Daoy (cell line): ENCODE measurements around the gene HAPLN2. TPM values are rescaled to one million over a fixed set of nuclear protein-coding genes. Genes with fewer than 3 reads are reported as not detected.
"Not testable (repeated sequence)": the region's sequence is repeated elsewhere in the genome, so short reads cannot be mapped to it uniquely, and the experiment has no call there.

Experiments
- DNase-seq: peaks from one replicate; pipeline ENCODE4 v3.0.0-alpha.2; 2015; ENCODE audit warnings: low read depth
- total RNA-seq: library from RNA; depleted of rRNA; stranded (reverse); fragments of >200 nt; shearing (Covaris generic); gene quantifications from 2 replicates; pipeline ENCODE4 v1.2.3, GENCODE V29; 2014; rRNA removed

The HAPLN2 gene
- total RNA-seq: 0.23 TPM in 1 of 2 replicates, not detected in the other

- peak; percentile 38 for DNase-seq
Measured at GRCh38 chr1:156618853-156619581, at the start of gene HAPLN2. TSS of gene HAPLN2 (plus strand) at chr1:156619415. CDS start at chr1:156623491, 4,076 bp downstream.

GRCh38 chr1:156571261-156571852 is 47.9 kb upstream of the HAPLN2 start:
- peak; percentile 84 for DNase-seq

DNA sequence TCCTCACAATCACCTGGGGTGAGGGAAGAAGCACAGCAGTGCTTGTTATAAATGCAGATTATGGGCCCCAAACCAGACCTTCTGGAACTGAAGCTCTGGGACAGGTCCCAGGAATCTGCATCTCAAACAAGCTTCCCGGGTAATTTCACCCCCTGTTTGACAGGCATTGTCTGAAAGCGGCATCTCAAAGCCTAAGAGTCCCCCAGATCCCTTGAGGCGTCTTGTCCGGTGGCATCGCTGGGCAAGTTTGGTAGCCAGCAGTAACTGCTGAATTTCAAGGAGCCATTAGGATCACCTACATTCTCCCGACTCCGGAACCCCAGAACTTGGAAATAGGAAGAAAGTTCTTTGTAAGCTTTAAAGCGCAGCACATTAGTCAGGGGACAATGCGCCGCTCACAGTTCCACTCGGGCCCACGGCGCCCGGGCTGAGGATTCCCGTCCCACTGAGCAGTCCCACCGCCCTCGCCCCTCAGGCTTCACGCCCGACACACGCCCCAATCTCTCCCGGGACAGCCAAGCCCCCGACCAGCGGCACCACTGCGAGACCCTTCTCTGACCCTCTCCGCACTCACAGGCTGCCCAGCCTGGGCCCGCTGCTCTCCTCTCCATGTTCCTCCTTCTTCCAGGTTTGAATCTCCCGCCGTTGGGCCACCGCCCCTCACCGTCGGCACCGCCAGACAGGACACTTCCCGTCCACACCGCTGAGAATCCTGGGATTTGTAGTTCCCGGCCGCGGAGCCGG is 47.1 kb upstream of the HAPLN2 start, which contains the start of gene IQGAP3:
Gene IQGAP3, minus strand, starts transcription at position 647 of the 744 bp plus-strand sequence. Its CDS starts 36 bp downstream, at position 611.
- DNase-seq: peak; percentile 91

DNA sequence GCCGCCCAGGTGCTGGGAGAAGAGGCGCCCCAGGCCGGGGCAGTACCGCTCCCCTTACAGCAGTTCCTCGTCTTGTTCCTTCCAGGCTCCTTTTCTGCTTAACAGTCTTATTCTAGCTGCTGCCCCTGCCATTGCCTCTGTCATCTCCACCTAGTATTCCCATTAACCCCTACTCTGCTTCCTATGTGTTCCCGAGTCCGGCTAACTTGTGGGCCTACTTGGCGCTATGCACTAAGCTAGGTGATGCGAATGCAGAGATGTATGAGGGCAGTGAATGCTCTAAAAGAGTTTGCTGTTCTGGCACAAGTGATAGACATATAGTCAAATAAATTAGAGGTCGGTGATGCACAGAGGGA is 46.6 kb upstream of the HAPLN2 start:
- no peak for DNase-seq

GRCh38 chr1:156574039-156574633 is 45.1 kb upstream of the HAPLN2 start:
- no peak for DNase-seq

GRCh38 chr1:156577550-156577949 is 41.7 kb upstream of the HAPLN2 start:
- DNase-seq: no peak

- no peak for DNase-seq
Measured at GRCh38 chr1:156578055-156578454, 41.2 kb upstream of the HAPLN2 start.

GRCh38 chr1:156579472-156579871 is 39.7 kb upstream of the HAPLN2 start, which contains the start of gene TTC24:
TSS of gene TTC24 (plus strand) at chr1:156579723. CDS start at chr1:156581365, 1,642 bp downstream.
- DNase-seq: no peak

GRCh38 chr1:156581661-156582387 is 37.4 kb upstream of the HAPLN2 start:
- no peak for DNase-seq

GRCh38 chr1:156582388-156583017 is 36.7 kb upstream of the HAPLN2 start:
- no peak for DNase-seq

GRCh38 chr1:156583821-156584622 is 35.2 kb upstream of the HAPLN2 start:
- peak; percentile 76 for DNase-seq

DNA sequence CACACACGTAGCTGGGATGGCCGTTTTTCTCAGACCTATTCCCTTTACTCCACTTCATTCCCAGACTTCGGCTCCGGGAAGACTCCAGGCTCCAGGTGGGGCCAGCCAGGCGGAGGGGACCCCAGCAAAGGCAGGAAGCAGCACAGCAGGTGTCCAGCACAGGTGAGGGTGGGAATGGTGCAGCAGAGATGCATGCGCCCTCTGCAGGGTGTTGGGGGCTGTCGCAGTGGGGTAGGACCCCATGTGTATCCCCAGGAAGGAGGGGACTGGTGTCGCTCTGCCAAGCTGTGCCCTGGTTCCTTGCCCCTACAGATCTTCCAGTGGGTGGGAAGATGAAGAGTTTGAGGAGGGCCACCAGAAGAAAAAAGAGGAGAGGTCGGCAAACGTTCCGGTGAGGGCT is 34.4 kb upstream of the HAPLN2 start:
- DNase-seq: peak; percentile 17

DNA sequence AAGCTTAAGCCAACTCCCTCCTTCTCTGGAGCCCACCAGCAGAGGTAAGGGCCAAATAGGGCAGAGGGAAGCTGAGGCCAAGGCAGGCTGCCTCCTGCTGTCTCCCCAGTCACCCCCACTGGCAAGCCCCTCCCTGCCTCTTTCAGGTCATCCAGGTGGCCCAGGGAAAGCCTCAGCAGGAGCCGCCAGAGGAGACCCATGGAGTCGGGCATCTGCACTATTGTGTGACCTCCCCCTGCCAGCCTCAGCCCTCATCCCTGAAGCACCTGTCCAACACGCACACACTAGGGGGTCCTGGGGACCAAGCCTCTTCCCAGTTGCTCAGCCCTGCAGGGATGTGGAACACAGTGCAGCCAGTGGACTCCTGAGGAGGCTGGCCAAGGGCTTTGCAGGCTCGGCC is 32.9 kb upstream of the HAPLN2 start:
- DNase-seq: no peak

GRCh38 chr1:156586892-156587477 is 32.2 kb upstream of the HAPLN2 start:
- DNase-seq: no peak

DNA sequence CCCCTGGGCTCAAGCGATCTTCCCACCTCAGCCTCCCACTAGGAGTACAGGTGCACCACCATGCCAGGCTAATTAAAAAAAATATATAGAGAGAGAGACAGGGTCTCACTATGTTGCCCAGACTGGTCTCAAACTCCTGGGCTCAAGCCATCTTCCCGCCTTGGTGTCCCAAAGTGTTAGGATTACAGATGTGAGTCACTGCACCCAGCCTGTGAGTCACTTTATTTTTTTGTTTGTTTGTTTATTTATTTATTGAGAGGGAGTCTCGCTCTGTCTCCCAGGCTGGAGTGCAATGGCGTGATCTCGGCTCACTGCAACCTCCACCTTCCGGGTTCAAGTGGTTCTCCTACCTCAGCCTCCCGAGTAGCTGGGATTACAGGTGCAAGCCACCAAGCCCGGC is 31.3 kb upstream of the HAPLN2 start:
- not testable (repeated sequence) for DNase-seq

DNA sequence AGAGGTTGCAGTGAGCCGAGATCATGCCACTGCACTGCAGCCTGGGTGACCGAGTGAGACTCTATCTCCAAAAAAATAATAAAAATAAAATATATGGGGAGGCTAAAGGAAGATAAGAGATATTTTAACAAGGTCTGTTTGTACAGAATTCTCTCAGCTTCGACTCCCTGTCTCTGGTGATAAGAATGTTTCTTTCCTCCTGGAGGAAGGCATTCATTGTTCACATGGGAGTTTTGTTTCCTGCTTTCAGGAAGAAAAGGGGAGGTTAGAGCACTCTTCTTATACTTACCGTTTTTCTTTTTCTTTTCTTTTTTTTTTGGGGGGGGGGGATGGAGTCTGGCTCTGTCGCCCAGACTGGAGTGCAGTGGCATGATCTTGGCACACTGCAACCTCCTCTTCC is 29.7 kb upstream of the HAPLN2 start:
- DNase-seq: no peak

DNA sequence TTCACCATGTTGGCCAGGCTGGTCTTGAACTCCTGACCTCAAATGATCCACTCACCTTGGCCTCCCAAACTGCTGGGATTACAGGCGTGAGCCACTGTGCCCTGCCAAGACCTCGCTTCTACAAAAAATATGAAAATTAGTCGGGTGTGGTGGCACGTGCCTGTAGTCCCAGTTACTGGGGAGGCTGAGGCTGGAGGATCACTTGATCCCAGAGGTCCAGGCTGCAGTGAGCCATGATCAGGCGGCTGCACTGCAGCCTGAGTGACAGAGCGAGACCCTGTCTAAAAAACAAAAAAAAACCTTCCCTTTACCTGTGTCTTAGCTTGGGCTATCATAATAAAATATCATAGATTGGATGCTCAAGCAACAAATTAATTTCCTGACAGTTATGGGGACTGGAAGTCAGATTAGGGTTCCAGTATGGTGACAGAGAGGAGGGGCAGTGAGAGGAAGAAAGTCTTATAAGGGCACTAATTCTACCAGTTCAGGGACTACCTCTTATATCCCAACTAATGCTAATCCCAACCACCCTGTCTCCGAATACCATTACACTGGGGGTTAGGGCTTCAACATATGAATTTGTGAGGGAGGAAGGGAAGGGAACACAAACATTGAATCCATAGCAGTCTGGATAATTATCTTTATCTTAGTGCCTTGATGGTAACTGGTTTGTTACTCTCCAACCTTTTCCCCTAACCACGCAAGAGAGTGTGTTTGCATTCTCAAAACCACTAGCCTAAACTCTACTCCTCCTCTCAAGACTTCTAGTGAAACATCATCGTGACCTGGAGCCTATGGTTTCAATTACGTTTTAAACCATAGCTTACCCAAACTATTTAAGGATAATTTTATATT is 28.7 kb upstream of the HAPLN2 start:
- no peak for DNase-seq

GRCh38 chr1:156591181-156591431 is 28.1 kb upstream of the HAPLN2 start:
- no peak for DNase-seq
